ENCODE data around the gene RASA2.

- TF ChIP-seq CTCF (conservative IDR thresholded peaks at IDR 0.05; ENCODE audit: low read length) (no peak), EZH2phosphoT487 (IDR thresholded peaks at IDR 0.05; ENCODE audit: borderline replicate concordance) (no peak)
Observed at GRCh38 chr3:141646760-141647561, 160.1 kb downstream of the RASA2 start.
